NCI-H774 (cell line): ENCODE data around the gene IP6K3.

Experiments
- DNase-seq: peaks from one replicate; lab custom pipeline; 2025; lab: John Stamatoyannopoulos, UW

Gene IP6K3

GRCh38 chr6:33689148-33689494, 57.6 kb downstream of the IP6K3 start:
- no peak for DNase-seq

DNA sequence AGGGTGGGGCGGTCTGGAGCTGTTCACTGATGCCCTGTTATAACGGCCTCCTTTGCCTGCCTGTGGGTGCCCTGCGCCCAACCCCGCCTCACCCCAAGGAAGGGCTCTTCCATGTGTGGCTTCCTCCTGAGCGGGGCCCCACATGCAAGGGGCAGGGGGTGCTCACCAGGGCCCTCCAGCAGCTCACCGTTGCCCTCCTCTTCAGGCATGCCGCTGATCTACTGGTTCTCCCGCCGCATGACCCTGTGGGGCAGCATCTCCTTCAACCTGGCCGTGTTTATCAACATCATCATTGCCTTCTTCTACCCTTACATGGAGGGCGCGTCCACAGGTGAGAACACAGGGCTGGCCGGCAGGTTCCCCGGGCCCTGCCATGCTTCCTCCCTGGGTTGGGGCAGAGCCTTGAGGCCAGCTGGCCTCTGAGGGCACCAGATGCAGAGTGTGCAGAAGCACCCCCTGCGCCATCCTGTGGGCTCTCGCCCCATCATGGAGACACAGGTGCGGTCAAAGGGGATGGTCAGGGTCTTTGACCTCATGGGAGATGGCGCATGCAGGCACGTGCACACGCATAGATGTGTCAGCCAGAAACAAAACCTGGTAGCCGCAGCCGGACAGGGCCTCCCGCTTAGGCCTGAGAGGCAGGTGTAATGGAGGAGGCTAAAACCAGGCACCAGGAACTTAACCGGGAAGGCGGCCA, 58.1 kb downstream of the IP6K3 start:
- DNase-seq: no peak

- DNase-seq: no peak
These were observed 58.7 kb downstream of the IP6K3 start for GRCh38 chr6:33688006-33688405.

- DNase-seq: no peak
These were observed 59.4 kb downstream of the IP6K3 start for GRCh38 chr6:33686981-33687975.

GRCh38 chr6:33686225-33686924, 60.3 kb downstream of the IP6K3 start:
- DNase-seq: no peak

DNA sequence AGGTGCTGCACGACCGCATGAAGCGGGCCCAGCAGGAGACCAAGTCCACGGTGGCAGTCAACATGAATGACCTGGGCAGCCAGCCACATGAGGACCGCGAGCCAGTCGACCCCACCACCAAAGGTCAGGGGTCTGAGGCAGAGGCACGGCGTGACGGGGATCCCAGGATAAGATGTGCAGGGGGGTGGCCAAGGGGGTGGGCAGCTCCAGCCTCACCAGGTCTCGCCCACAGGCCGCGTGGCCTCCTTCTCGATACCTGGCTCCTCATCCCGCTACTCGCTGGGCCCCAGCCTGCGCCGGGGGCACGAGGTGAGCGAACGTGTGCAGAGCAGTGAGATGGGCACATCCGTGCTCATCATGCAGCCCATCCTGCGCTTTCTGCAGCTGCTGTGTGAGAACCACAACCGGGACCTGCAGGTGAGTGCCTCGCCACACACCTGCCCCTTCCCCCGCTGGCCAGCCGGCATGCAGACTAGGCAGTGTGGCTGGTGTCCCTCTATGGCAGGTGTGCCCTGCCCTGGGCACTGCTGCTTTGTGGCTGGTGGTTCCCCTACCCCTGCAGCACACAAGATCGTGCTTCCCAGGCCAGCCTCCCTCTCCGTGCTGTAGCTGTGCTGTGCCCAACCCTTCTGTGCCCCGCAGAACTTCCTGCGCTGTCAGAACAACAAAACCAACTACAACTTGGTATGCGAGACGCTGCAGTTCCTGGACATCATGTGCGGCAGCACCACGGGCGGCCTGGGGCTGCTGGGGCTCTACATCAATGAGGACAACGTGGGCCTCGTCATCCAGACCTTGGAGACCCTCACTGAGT, 61.1 kb downstream of the IP6K3 start:
- no peak for DNase-seq

DNA sequence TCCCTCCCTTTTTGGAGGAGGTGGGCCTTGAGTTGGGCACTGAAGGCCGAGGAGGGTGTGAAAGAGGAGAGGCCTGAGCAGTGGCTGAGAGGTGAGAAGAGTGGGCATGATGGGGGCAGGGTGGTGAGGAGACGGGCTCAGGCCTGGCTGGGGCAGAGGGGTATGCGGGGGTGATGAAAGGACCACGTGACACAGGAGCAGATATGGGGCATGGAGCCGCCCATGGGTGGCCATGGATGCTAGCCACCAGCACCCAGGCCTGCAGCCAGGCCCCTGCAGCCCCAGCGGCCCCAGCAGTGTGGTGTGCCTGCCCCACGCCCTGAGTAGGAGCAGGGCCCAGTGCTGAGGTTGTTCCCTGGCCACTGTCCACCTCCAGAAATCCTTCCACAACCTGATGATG, 61.7 kb downstream of the IP6K3 start:
- DNase-seq: no peak

DNA sequence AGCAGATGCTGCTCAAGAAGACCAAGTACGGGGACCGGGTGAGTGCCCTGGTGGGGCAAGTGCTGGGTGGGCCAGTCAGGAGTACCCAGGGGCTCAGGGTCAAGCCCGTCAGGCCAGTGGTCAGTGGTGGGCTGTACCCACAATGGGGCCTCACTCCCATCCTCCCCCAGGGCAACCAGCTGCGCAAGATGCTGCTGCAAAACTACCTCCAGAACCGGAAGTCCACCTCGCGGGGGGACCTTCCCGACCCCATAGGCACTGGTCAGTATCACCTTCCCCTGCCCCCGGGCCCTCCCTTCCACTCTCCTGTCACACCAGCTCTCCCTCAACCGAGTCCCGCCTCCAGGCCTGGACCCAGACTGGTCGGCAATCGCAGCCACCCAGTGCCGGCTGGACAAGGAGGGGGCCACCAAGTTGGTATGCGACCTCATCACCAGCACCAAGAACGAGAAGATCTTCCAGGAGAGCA, 62.2 kb downstream of the IP6K3 start:
- DNase-seq: no peak

DNA sequence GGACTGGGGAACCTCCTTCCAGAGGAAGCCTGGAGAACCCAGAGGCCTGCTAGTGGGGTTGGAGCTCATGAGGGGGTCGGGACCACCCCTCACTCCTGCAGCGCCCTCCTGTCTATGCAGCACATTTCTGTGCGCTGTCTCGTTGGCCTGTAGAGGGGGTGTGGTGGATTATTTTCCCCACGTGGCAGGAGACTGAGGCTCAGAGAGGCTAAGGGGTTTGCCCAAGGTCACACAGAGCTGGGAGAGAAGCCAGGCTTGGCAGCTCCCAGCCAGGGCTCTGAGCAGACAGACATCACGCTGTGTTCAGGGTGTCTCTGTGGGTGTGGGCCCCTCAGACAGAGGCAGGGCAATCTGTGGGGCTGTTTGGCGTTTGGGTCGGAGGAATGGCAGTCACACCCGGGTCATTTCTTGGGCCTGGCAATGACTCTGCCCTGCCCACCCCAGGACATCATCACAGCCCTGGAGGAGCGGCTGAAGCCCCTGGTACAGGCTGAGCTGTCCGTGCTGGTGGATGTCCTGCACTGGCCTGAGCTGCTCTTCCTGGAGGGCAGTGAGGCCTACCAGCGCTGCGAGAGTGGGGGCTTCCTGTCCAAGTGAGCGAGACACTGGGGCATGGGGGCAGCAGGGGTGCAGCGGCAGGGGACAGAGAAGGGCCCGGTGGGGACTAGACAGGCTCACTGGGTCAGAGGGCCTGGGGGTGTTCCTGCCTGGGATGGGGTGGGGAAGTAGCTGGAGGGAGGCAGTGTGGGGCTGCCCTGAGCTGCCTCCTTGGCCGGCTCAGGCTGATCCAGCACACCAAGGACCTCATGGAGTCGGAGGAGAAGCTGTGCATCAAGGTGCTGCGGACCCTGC, 62.9 kb downstream of the IP6K3 start:
- no peak for DNase-seq

- DNase-seq: no peak
These were observed 63.6 kb downstream of the IP6K3 start for GRCh38 chr6:33683051-33683571.

DNA sequence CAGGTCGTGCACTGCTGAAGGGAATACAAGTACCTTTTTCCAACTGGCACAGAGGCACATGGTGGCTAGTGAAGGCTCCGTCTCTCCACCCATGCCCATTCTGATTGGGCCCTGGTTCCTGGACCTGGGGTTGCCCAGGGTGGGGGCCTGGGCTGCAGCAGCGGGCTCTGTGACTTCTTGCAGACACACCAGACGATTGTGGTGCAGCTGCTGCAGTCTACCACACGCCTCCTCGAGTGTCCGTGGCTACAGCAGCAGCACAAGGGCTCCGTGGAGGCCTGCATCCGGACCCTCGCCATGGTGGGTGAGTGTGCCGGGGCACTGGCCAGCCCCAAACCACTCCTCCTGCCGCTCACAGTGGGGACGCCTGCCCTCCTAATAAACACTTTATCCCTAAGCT, 64.4 kb downstream of the IP6K3 start:
- no peak for DNase-seq

GRCh38 chr6:33679761-33680160, 66.9 kb downstream of the IP6K3 start:
- no peak for DNase-seq

- DNase-seq: no peak
These were observed 67.7 kb downstream of the IP6K3 start for GRCh38 chr6:33678932-33679490.

GRCh38 chr6:33678233-33678931, 68.3 kb downstream of the IP6K3 start:
- no peak for DNase-seq

DNA sequence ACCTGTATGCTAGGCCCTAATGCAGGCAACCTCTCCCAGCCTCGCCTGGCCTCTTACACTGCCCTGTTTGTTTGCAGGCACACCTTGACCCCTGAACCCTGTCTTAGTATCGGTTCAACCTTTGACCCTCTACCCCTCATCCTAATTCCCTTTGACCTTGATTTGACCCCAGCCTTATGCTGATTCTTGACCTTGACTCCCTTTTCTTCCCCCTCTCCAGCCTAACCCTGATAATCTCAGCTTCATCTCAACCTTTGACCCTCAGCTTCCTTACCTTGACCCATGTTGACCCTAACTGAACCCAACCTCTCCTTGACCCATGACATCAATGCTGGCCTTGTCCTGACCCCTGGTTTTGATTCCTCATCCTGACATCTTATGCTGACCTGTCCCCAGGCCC, 69.0 kb downstream of the IP6K3 start:
- DNase-seq: no peak

- DNase-seq: no peak
These were observed 69.5 kb downstream of the IP6K3 start for GRCh38 chr6:33677143-33677660.

DNA sequence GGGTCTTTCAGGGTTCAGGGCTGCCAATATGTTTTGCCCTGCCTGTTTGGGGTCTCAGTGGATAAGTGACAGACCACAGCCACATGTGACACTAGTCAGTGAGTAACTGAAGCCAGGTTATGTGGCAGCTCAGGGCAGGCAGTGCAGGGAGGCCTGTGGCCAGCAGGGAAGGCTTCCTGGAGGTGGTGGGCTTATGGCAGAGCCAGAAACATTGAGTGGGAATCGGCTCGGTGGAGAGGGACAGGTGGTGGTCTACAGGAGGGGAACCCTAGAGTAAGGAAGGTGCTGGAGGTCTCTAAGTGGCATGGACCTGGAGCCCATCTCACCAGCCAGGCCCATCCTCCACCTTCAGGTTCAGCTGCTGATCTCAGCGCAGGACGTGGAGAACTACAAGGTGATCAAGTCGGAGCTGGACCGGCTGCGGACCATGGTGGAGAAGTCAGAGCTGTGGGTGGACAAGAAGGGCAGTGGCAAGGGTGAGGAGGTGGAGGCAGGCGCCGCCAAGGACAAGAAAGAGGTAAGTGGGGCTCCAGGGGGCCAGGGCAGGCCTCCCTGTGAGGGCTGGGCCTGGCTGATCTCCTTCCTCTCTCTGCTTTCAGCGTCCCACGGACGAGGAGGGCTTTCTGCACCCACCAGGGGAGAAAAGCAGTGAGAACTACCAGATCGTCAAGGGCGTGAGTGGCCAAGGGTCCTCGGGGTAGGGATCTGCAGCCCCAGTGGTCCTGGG, 70.1 kb downstream of the IP6K3 start:
- no peak for DNase-seq

GRCh38 chr6:33675968-33676367, 70.7 kb downstream of the IP6K3 start:
- no peak for DNase-seq

DNA sequence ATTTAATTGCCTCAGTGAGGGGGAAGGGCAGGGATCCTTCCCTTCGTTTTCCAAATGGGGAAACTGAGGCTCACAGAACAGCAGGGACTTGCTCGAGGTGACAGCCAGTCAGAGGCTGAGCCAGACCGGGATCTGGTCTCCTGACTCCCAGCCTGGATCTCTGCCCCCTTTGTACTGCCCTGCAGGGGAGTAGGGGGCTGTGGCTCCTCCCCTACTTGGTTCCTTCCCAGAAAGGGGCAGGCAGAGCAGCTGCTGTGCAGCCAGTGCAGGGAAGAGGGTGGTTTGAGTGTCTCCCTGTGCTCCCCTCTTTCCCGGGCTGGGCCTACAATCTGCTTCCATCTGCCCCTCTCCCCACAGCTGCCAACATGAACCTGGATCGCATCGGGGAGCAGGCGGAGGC, 72.9 kb downstream of the IP6K3 start:
- DNase-seq: no peak
